22Rv1 (cell line): Measurements from ENCODE around the gene WBP2NL.

Experiments
- ZFX ChIP-seq: fragments of 450-650 bp; IDR thresholded peaks from 2 replicates; pipeline ENCODE4 v1.6.1; 2017; ENCODE audit warnings: antibody characterized with exemption, borderline replicate concordance
- TF ChIP-seq, protein P1 (sequence below): fragments of 450-650 bp; IDR thresholded peaks from 2 replicates; pipeline ENCODE4 v1.5.1; 2017; ENCODE audit warnings: mild to moderate bottlenecking

DNA sequence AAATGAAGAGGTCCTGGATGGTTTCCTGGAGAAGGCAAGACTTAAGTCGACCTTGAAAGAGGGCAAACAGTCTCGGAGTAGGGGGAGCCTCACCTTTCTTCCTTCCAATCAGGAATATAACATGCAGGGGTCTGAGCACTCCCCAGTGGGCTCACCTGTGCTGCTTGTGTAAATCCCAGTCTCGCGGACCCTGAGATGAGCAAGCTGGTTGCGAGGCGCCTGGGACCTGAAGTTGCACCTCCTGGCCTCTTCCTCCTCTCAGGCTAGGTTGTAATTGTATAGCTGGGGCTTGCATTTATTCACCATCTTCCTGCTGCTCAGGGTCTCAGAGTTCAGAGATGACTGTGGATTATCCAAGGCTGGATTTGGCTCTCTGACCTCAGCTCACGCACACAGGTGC, 7.5 kb upstream of the WBP2NL start:
- TF ChIP-seq, protein P1, sequence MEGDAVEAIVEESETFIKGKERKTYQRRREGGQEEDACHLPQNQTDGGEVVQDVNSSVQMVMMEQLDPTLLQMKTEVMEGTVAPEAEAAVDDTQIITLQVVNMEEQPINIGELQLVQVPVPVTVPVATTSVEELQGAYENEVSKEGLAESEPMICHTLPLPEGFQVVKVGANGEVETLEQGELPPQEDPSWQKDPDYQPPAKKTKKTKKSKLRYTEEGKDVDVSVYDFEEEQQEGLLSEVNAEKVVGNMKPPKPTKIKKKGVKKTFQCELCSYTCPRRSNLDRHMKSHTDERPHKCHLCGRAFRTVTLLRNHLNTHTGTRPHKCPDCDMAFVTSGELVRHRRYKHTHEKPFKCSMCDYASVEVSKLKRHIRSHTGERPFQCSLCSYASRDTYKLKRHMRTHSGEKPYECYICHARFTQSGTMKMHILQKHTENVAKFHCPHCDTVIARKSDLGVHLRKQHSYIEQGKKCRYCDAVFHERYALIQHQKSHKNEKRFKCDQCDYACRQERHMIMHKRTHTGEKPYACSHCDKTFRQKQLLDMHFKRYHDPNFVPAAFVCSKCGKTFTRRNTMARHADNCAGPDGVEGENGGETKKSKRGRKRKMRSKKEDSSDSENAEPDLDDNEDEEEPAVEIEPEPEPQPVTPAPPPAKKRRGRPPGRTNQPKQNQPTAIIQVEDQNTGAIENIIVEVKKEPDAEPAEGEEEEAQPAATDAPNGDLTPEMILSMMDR: no peak
- no peak for TF ChIP-seq ZFX
